Measurements from ENCODE around the gene MFAP3L.
A peak's percentile ranks its signal among the peaks of the same experiment; 100 is the strongest.

The MFAP3L gene

GRCh38 chr4:170026253-170027021 lies at the start of gene MFAP3L:
Gene MFAP3L (minus strand): TSS chr4:170026395. CDS start chr4:170005877, 20,518 bp downstream.
- no peaks in the 10 kb centered on the region for H3K9me3 ChIP-seq (ENCODE audit: control insufficient read depth, insufficient read depth, low read length)
- H3K36me3 ChIP-seq (ENCODE audit: control insufficient read depth, insufficient read depth, low read length): no peaks in the 10 kb centered on the region
- H3K27me3 ChIP-seq (ENCODE audit: control insufficient read depth, insufficient read depth, low read length): peaks cover 6% of the 10 kb centered on the region; the same call in 1 of the 2 replicates
- DNase-seq (ENCODE audit: low read depth, low spot score): peak; percentile 27
- H3K4me3 ChIP-seq (ENCODE audit: low read length): peak within 1 kb of the TSS; percentile 70
- WGBS (ENCODE audit: insufficient coverage, insufficient read length): no CpG with 5 or more reads among the region's 86 CpGs
- H3K4me1 ChIP-seq (ENCODE audit: control insufficient read depth, insufficient read depth, low read length): peaks cover 2% of the 10 kb centered on the region; the same call in 1 of the 2 replicates
- H3K27ac ChIP-seq (ENCODE audit: low read length): no peak within 1 kb of the TSS

- H3K36me3 ChIP-seq (ENCODE audit: control insufficient read depth, insufficient read depth, low read length): peaks cover 5% of the 10 kb centered on the region; the same call in 1 of the 2 replicates
- no peak overlapping the region for H3K27ac ChIP-seq (ENCODE audit: low read length)
- H3K4me3 ChIP-seq (ENCODE audit: low read length): no peak overlapping the region
- H3K9me3 ChIP-seq (ENCODE audit: control insufficient read depth, insufficient read depth, low read length): no peaks in the 10 kb centered on the region
- no peak for DNase-seq (ENCODE audit: low read depth, low spot score)
- no CpG with 5 or more reads among the region's 6 CpGs for WGBS (ENCODE audit: insufficient coverage, insufficient read length)
- no peaks in the 10 kb centered on the region for H3K4me1 ChIP-seq (ENCODE audit: control insufficient read depth, insufficient read depth, low read length)
- H3K27me3 ChIP-seq (ENCODE audit: control insufficient read depth, insufficient read depth, low read length): no peaks in the 10 kb centered on the region
Observed at GRCh38 chr4:170071196-170071595, 45.0 kb upstream of the MFAP3L start.

GRCh38 chr4:170068438-170069128 lies 42.4 kb upstream of the MFAP3L start:
- Histone ChIP-seq H3K9me3 (ENCODE audit: control insufficient read depth, insufficient read depth, low read length) (no peaks in the 10 kb centered on the region), H3K27ac (ENCODE audit: low read length) (no peak overlapping the region), H3K4me3 (ENCODE audit: low read length) (no peak overlapping the region), H3K27me3 (ENCODE audit: control insufficient read depth, insufficient read depth, low read length) (no peaks in the 10 kb centered on the region), H3K4me1 (ENCODE audit: control insufficient read depth, insufficient read depth, low read length) (no peaks in the 10 kb centered on the region), H3K36me3 (ENCODE audit: control insufficient read depth, insufficient read depth, low read length) (peaks cover 5% of the 10 kb centered on the region; the same call in 1 of the 2 replicates)
- WGBS (ENCODE audit: insufficient coverage, insufficient read length): 100% methylated on average over 3 of the region's 8 CpGs
- DNase-seq (ENCODE audit: low read depth, low spot score): no peak

- Histone ChIP-seq H3K4me3 (ENCODE audit: low read length) (no peak overlapping the region), H3K36me3 (ENCODE audit: control insufficient read depth, insufficient read depth, low read length) (no peaks in the 10 kb centered on the region; the same call in 1 of the 2 replicates), H3K27me3 (ENCODE audit: control insufficient read depth, insufficient read depth, low read length) (no peaks in the 10 kb centered on the region), H3K4me1 (ENCODE audit: control insufficient read depth, insufficient read depth, low read length) (no peaks in the 10 kb centered on the region), H3K9me3 (ENCODE audit: control insufficient read depth, insufficient read depth, low read length) (no peaks in the 10 kb centered on the region), H3K27ac (ENCODE audit: low read length) (no peak overlapping the region)
- no CpG with 5 or more reads among the region's 4 CpGs for WGBS (ENCODE audit: insufficient coverage, insufficient read length)
- no peak for DNase-seq (ENCODE audit: low read depth, low spot score)
Observed at GRCh38 chr4:170059421-170059820, 33.2 kb upstream of the MFAP3L start.

GRCh38 chr4:170058826-170059225 lies 32.6 kb upstream of the MFAP3L start:
- no peaks in the 10 kb centered on the region for H3K9me3 ChIP-seq (ENCODE audit: control insufficient read depth, insufficient read depth, low read length)
- no CpG with 5 or more reads among the region's 2 CpGs for WGBS (ENCODE audit: insufficient coverage, insufficient read length)
- no peak for DNase-seq (ENCODE audit: low read depth, low spot score)
- H3K4me3 ChIP-seq (ENCODE audit: low read length): no peak overlapping the region
- no peaks in the 10 kb centered on the region for H3K4me1 ChIP-seq (ENCODE audit: control insufficient read depth, insufficient read depth, low read length)
- no peaks in the 10 kb centered on the region; the same call in 1 of the 2 replicates for H3K36me3 ChIP-seq (ENCODE audit: control insufficient read depth, insufficient read depth, low read length)
- H3K27ac ChIP-seq (ENCODE audit: low read length): no peak overlapping the region
- H3K27me3 ChIP-seq (ENCODE audit: control insufficient read depth, insufficient read depth, low read length): no peaks in the 10 kb centered on the region

- Histone ChIP-seq H3K36me3 (ENCODE audit: control insufficient read depth, insufficient read depth, low read length) (no peaks in the 10 kb centered on the region; the same call in 1 of the 2 replicates), H3K4me3 (ENCODE audit: low read length) (no peak overlapping the region), H3K4me1 (ENCODE audit: control insufficient read depth, insufficient read depth, low read length) (no peaks in the 10 kb centered on the region), H3K27me3 (ENCODE audit: control insufficient read depth, insufficient read depth, low read length) (no peaks in the 10 kb centered on the region), H3K27ac (ENCODE audit: low read length) (no peak overlapping the region), H3K9me3 (ENCODE audit: control insufficient read depth, insufficient read depth, low read length) (no peaks in the 10 kb centered on the region)
- WGBS (ENCODE audit: insufficient coverage, insufficient read length): no CpG with 5 or more reads among the region's 4 CpGs
- DNase-seq (ENCODE audit: low read depth, low spot score): no peak
Observed at GRCh38 chr4:170057866-170058265, 31.7 kb upstream of the MFAP3L start.

GRCh38 chr4:170052919-170053318 lies 26.7 kb upstream of the MFAP3L start:
- Histone ChIP-seq H3K36me3 (ENCODE audit: control insufficient read depth, insufficient read depth, low read length) (no peaks in the 10 kb centered on the region; the same call in 1 of the 2 replicates), H3K27me3 (ENCODE audit: control insufficient read depth, insufficient read depth, low read length) (no peaks in the 10 kb centered on the region)

GRCh38 chr4:170051402-170051801 lies 25.2 kb upstream of the MFAP3L start:
- no peaks in the 10 kb centered on the region for H3K4me1 ChIP-seq (ENCODE audit: control insufficient read depth, insufficient read depth, low read length)
- H3K9me3 ChIP-seq (ENCODE audit: control insufficient read depth, insufficient read depth, low read length): no peaks in the 10 kb centered on the region
- DNase-seq (ENCODE audit: low read depth, low spot score): no peak
- no peaks in the 10 kb centered on the region for H3K27me3 ChIP-seq (ENCODE audit: control insufficient read depth, insufficient read depth, low read length)
- H3K36me3 ChIP-seq (ENCODE audit: control insufficient read depth, insufficient read depth, low read length): no peaks in the 10 kb centered on the region
- no peak overlapping the region for H3K4me3 ChIP-seq (ENCODE audit: low read length)
- H3K27ac ChIP-seq (ENCODE audit: low read length): no peak overlapping the region
- no CpG with 5 or more reads among the region's 2 CpGs for WGBS (ENCODE audit: insufficient coverage, insufficient read length)

More at GRCh38 chr4:170052919-170053318, 26.7 kb upstream of the MFAP3L start:
- DNase-seq (ENCODE audit: low read depth, low spot score): no peak
- H3K27ac ChIP-seq (ENCODE audit: low read length): no peak overlapping the region
- WGBS (ENCODE audit: insufficient coverage, insufficient read length): no CpG with 5 or more reads among the region's 5 CpGs
- H3K9me3 ChIP-seq (ENCODE audit: control insufficient read depth, insufficient read depth, low read length): no peaks in the 10 kb centered on the region
- H3K4me1 ChIP-seq (ENCODE audit: control insufficient read depth, insufficient read depth, low read length): no peaks in the 10 kb centered on the region
- H3K4me3 ChIP-seq (ENCODE audit: low read length): no peak overlapping the region

GRCh38 chr4:170049766-170050165 lies 23.6 kb upstream of the MFAP3L start:
- H3K9me3 ChIP-seq (ENCODE audit: control insufficient read depth, insufficient read depth, low read length): no peaks in the 10 kb centered on the region
- no CpG with 5 or more reads among the region's 6 CpGs for WGBS (ENCODE audit: insufficient coverage, insufficient read length)
- H3K4me1 ChIP-seq (ENCODE audit: control insufficient read depth, insufficient read depth, low read length): no peaks in the 10 kb centered on the region
- no peaks in the 10 kb centered on the region for H3K36me3 ChIP-seq (ENCODE audit: control insufficient read depth, insufficient read depth, low read length)
- no peak for DNase-seq (ENCODE audit: low read depth, low spot score)
- H3K27me3 ChIP-seq (ENCODE audit: control insufficient read depth, insufficient read depth, low read length): no peaks in the 10 kb centered on the region
- H3K4me3 ChIP-seq (ENCODE audit: low read length): no peak overlapping the region
- no peak overlapping the region for H3K27ac ChIP-seq (ENCODE audit: low read length)

- Histone ChIP-seq H3K27ac (ENCODE audit: low read length) (no peak overlapping the region), H3K9me3 (ENCODE audit: control insufficient read depth, insufficient read depth, low read length) (no peaks in the 10 kb centered on the region), H3K4me3 (ENCODE audit: low read length) (no peak overlapping the region), H3K4me1 (ENCODE audit: control insufficient read depth, insufficient read depth, low read length) (no peaks in the 10 kb centered on the region), H3K27me3 (ENCODE audit: control insufficient read depth, insufficient read depth, low read length) (no peaks in the 10 kb centered on the region), H3K36me3 (ENCODE audit: control insufficient read depth, insufficient read depth, low read length) (no peaks in the 10 kb centered on the region)
- WGBS (ENCODE audit: insufficient coverage, insufficient read length): no CpG with 5 or more reads among the region's 4 CpGs
- DNase-seq (ENCODE audit: low read depth, low spot score): no peak
Observed at GRCh38 chr4:170047771-170048354, 21.7 kb upstream of the MFAP3L start.

Measured in iPS DF 6.9 (cell line).